K562 treated with DMSO at 1 percent for 48 hours (cell line): ENCODE measurements around the gene GPR25. TPM values are rescaled to one million over a fixed set of nuclear protein-coding genes. Genes with fewer than 3 reads are reported as not detected.

Experiments
- total RNA-seq: library from RNA; unstranded; fragments of 300-600 nt; gene quantifications from 2 replicates; pipeline ENCODE4 v1.2.3, GENCODE V29; 2022; ENCODE audit warnings: low replicate concordance; ENCODE audit errors: extremely low read depth

Gene GPR25
- not detected in 2 replicates for total RNA-seq

DNA sequence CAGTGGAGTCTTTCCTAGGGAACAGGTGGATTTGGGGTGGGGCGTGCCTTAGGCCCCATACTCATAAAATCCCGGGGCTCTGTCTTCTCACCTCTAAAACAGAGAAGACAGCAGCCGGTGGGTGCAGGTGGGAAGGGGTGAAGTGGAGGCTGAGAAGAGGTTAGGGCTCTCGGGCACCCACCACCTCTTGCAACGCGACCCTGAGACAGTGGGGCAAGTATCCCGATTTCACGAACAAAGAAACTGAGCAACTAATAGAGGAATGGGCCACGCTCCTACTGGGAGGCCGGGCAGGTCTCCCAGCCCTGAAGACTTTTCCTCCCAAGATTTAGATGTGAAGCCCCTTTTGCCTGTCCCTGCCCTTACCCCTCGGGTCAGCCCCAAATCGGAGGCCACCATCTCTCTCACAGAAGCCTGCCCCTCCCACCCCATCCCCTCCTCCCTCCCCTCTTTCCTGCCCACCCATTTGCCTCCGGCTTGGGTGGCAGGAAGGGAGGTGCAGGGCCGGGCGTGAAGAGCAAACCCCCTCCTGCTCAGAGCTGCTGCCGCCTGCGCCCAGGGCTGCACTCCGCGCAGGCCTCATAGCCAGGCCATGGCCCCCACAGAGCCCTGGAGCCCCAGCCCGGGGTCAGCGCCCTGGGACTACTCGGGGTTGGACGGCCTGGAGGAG, at the start of gene GPR25:
TSS of gene GPR25 (plus strand) at position 536 of the 670 bp plus-strand sequence. CDS start at position 593, 57 bp downstream.

DNA sequence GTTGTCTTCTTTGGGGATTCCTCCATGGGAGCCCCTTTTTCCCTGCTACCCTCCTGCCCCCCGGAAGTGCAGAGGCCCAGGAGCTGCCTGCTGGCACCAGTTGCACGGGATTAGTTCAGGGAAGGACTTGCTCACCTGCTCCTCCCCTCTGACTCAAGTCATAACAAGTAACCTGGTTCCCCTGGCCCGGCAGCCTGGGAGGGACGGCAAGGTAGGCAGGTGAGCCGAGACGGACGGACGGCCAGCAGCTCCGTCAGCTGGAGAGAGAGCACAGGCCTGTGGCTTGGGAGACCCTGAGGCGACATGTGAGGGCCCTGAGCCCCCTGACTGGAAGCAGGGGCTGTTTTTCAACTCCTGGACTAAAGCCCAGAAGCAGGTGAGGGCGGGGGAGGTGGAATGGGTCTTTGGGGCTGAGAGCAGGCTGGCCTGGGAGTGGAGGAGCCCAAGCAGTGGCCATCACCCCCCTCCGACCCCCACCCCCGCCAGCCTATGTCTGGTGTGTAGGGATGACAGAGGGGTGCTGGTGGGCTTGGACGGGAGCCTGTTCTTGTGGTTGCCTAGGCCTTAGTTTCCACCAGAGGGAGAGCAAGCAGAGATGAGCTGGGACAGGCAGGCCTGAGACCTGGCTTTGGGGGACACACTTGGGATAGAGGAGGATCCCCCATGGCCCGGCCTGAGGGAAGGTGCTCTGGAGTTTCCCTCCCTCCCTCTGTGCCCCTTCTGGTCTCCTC, 22.1 kb downstream of the GPR25 start, which contains the start of gene INAVA:
TSS of gene INAVA (plus strand) at position 189 of the 731 bp plus-strand sequence. CDS start 3,501 bp downstream, outside the sequence.

Other genes with a start within 250 kb of the GPR25 start
- not detected in 2 replicates for gene DDX59, start 203.1 kb upstream of the GPR25 start, total RNA-seq
- not detected in 2 replicates for gene CAMSAP2, start 134.1 kb upstream of the GPR25 start, total RNA-seq
- not detected in 2 replicates for gene INAVA, start 21.9 kb downstream of the GPR25 start, total RNA-seq
- gene KIF21B, start 150.7 kb downstream of the GPR25 start, total RNA-seq: not detected in 2 replicates
- gene CACNA1S, start 239.4 kb downstream of the GPR25 start, total RNA-seq: not detected in 2 replicates